Parathyroid adenoma (tissue), 2 donors: ENCODE results near the gene ABCC10.
"Not testable (repeated sequence)": the region's sequence is repeated elsewhere in the genome, so short reads cannot be mapped to it uniquely, and the experiment has no call there.

ENCODE experiments used
- H2AFZ ChIP-seq: fragments of 300-600 bp; sonication (generic); one replicate; pipeline ENCODE4 v1.7.0; 2017; ENCODE audit warnings: antibody characterized with exemption, mild to moderate bottlenecking
- H3K27ac ChIP-seq: fragments of 300-600 bp; sonication (generic); one replicate; pipeline ENCODE4 v1.7.0; 2017
- H3K27me3 ChIP-seq: fragments of 300-600 bp; sonication (generic); one replicate; pipeline ENCODE4 v1.7.0; 2017; ENCODE audit warnings: low read length; ENCODE audit not compliant: control insufficient read depth, insufficient read depth
- H3K36me3 ChIP-seq: fragments of 300-600 bp; sonication (generic); one replicate; pipeline ENCODE4 v1.7.0; 2017; ENCODE audit warnings: low read length; ENCODE audit not compliant: control insufficient read depth, insufficient read depth
- H3K4me1 ChIP-seq: fragments of 300-600 bp; sonication (generic); one replicate; pipeline ENCODE4 v1.7.0; 2017; ENCODE audit warnings: control low read depth
- H3K4me2 ChIP-seq: fragments of 300-600 bp; sonication (generic); one replicate; pipeline ENCODE4 v1.7.0; 2017; ENCODE audit warnings: low read length
- H3K4me3 ChIP-seq: fragments of 300-600 bp; sonication (generic); one replicate; pipeline ENCODE4 v1.7.0; 2017; ENCODE audit warnings: low read depth, low read length
- H3K79me2 ChIP-seq: fragments of 300-600 bp; sonication (generic); one replicate; pipeline ENCODE4 v1.7.0; 2017; ENCODE audit warnings: control low read depth
- H3K9ac ChIP-seq: fragments of 300-600 bp; sonication (generic); one replicate; pipeline ENCODE4 v1.7.0; 2017; ENCODE audit warnings: mild to moderate bottlenecking
- H3K9me3 ChIP-seq: fragments of 300-600 bp; sonication (generic); one replicate; pipeline ENCODE4 v1.7.0; 2017; ENCODE audit warnings: low read length; ENCODE audit not compliant: control insufficient read depth
- CTCF ChIP-seq: fragments of 300-600 bp; sonication (generic); IDR thresholded peaks from one replicate; pipeline ENCODE4 v1.7.0; 2017; ENCODE audit warnings: antibody characterized with exemption, mild to moderate bottlenecking
- donor health status: primary hyperparathyroidism.

The ABCC10 gene

GRCh38 chr6:43412541-43412940 is 14.8 kb upstream of the ABCC10 start:
- Histone ChIP-seq H3K4me2 (no peak overlapping the region), H3K27me3 (no peaks in the 10 kb centered on the region), H3K4me1 (no peaks in the 10 kb centered on the region), H3K9ac (no peak overlapping the region), H2AFZ (no peak overlapping the region), H3K79me2 (no peaks in the 10 kb centered on the region), H3K36me3 (no peaks in the 10 kb centered on the region), H3K9me3 (no peaks in the 10 kb centered on the region), H3K4me3 (no peak overlapping the region), H3K27ac (no peak overlapping the region)
- no peak for TF ChIP-seq CTCF

- H3K27me3 ChIP-seq = no peaks in the 10 kb centered on the region
- H3K36me3 ChIP-seq = no peaks in the 10 kb centered on the region
- no peaks in the 10 kb centered on the region for H3K79me2 ChIP-seq
- no peak for TF ChIP-seq CTCF
- no peaks in the 10 kb centered on the region for H3K9me3 ChIP-seq
- H3K4me1 ChIP-seq = no peaks in the 10 kb centered on the region
- no peak overlapping the region for H2AFZ ChIP-seq
- H3K4me2 ChIP-seq = no peak overlapping the region
- H3K4me3 ChIP-seq = no peak overlapping the region
- H3K27ac ChIP-seq = no peak overlapping the region
- H3K9ac ChIP-seq = no peak overlapping the region
Observed at GRCh38 chr6:43413002-43413401, 14.3 kb upstream of the ABCC10 start.

GRCh38 chr6:43415275-43415674 is 12.1 kb upstream of the ABCC10 start:
- not testable (repeated sequence) for H3K4me3 ChIP-seq, H3K9me3 ChIP-seq, H3K9ac ChIP-seq, H3K36me3 ChIP-seq, H3K27ac ChIP-seq, H3K27me3 ChIP-seq, H3K4me2 ChIP-seq, H3K4me1 ChIP-seq, H3K79me2 ChIP-seq, H2AFZ ChIP-seq

- Histone ChIP-seq H3K9ac (no peak overlapping the region), H3K4me2 (no peak overlapping the region), H3K79me2 (no peaks in the 10 kb centered on the region), H3K4me1 (no peaks in the 10 kb centered on the region), H3K36me3 (no peaks in the 10 kb centered on the region), H3K9me3 (no peaks in the 10 kb centered on the region), H2AFZ (no peak overlapping the region), H3K4me3 (no peak overlapping the region), H3K27ac (no peak overlapping the region), H3K27me3 (no peaks in the 10 kb centered on the region)
- TF ChIP-seq CTCF = no peak
Observed at GRCh38 chr6:43416935-43417334, 10.4 kb upstream of the ABCC10 start.

GRCh38 chr6:43420012-43420709 is 7.2 kb upstream of the ABCC10 start:
- Histone ChIP-seq H3K36me3 (no peaks in the 10 kb centered on the region), H2AFZ (no peak overlapping the region), H3K4me3 (no peak overlapping the region), H3K27ac (no peak overlapping the region), H3K4me1 (no peaks in the 10 kb centered on the region), H3K79me2 (no peaks in the 10 kb centered on the region), H3K9ac (no peak overlapping the region), H3K27me3 (no peaks in the 10 kb centered on the region), H3K9me3 (no peaks in the 10 kb centered on the region), H3K4me2 (no peak overlapping the region)
- TF ChIP-seq CTCF = no peak
